T-helper 22 cell (primary cell): ENCODE data around the gene LRP1.

Experiments used
- DNase-seq: peaks from one replicate; pipeline ENCODE4 v3.0.0-alpha.2; 2020; ENCODE audit warnings: low read depth

The LRP1 gene

DNA sequence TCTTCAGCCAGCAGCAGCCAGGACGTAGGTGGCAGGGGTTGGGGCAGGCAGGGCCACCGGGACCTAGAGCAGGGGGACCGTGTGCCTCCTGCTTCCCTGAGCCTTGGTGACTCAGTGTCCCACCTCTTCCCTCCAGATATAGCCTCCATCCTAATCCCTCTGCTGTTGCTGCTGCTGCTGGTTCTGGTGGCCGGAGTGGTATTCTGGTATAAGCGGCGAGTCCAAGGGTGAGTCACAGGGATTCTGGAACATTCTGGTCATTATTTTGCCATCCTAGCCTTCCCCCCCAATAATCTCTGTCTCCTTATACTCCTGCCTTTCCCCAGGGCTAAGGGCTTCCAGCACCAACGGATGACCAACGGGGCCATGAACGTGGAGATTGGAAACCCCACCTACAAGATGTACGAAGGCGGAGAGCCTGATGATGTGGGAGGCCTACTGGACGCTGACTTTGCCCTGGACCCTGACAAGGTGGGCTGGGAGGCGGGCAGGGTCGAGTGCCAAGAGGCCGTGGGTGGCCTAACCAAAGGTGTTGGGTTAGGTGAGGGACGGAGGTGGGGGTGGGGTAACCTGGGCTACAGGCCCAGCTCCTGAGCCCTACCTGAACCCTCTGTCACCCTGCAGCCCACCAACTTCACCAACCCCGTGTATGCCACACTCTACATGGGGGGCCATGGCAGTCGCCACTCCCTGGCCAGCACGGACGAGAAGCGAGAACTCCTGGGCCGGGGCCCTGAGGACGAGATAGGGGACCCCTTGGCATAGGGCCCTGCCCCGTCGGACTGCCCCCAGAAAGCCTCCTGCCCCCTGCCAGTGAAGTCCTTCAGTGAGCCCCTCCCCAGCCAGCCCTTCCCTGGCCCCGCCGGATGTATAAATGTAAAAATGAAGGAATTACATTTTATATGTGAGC, 83.8 kb downstream of the LRP1 start:
- no peak for DNase-seq

DNA sequence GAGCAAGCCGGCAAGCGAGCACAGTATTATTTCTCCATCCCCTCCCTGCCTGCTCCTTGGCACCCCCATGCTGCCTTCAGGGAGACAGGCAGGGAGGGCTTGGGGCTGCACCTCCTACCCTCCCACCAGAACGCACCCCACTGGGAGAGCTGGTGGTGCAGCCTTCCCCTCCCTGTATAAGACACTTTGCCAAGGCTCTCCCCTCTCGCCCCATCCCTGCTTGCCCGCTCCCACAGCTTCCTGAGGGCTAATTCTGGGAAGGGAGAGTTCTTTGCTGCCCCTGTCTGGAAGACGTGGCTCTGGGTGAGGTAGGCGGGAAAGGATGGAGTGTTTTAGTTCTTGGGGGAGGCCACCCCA, 84.4 kb downstream of the LRP1 start:
- DNase-seq = no peak

DNA sequence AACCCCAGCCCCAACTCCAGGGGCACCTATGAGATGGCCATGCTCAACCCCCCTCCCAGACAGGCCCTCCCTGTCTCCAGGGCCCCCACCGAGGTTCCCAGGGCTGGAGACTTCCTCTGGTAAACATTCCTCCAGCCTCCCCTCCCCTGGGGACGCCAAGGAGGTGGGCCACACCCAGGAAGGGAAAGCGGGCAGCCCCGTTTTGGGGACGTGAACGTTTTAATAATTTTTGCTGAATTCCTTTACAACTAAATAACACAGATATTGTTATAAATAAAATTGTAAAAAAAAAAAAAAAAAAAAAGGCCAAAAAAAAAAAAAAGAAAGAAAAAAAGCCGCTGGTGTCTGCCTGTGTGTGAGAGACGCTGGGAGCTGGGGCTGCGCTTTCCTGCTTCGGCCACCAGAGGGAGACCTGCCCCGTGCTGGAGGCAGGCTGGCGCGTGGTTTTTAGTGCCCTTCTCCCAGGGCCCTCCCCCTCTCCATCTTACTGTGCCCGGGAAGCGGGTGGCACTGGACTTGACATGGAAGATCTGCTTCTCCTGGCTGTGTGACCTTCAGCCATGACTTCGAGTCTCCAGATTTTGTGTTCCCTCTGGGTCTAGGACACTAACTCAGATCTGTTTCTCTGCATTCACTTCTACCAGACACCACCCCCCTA, 84.9 kb downstream of the LRP1 start:
- peak; percentile 66 for DNase-seq

DNA sequence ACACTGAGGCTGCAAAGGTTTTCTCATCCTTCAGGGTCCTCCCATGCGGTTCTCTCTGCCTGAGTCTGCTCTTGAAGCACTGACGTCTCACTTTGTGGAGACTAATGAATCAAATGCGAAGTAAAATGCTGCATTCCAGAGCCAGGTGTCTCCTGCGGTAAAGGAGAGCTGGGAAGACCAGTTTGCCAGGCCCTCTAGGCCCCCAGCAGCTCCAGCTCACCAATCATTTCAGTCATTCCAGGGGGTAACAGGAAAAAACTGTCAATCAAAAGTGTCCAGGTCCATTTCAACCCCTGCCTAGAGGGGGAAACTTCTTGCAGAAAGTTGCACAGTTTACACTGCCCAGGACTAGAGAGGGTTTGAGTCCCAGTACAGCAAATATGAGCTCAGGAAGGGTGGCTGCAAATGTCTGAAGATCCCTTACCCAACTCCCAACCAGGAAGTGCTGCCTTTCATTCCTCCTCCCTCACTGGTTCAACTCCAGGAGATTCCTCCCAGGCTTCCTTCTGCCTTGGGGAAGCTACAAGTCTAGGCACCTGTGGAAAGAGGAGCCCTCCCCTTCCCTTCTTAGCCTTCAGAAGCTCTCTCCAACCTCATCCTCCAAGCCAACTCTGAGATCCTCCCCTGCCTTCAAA, 85.6 kb downstream of the LRP1 start:
- no peak for DNase-seq

DNA sequence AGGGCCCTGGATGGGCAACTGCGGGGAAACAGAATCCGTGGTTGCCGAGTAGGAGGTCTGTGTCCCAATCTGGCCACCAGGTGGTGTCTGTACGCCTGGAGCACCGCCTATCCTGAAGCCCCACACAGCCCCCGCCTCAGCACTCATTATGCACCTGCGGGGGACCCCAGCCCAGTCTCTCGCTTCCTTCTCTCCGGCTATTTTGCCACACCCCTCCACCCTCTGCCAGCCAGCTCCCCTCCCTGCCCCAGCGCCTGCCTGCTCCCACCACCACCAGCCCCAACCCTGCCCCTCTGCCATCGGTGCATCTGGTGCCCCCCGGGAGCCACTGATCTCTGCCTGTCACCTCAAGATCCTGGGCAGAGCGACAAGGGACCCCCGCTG, 86.1 kb downstream of the LRP1 start:
- peak; percentile 49 for DNase-seq

DNA sequence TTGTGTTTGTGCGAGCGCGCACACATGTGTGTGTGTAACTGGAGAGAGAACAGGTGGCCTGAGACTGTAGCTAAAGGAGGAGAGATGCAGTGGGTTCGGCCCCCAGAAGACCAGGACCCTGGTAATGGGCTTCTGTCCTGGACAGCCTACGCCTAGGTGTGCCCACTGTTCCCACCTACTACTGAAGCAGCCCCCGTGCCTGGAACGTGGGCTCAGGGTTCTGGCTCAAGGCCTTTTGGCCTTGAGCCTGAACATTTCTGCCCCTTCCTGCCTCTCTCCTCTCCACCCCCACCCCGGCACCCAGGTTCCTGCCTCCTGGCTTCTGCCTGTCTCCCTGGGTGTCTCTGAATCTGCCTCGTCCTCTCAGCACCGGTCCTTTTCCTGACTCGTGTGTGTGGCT, 86.8 kb downstream of the LRP1 start:
- DNase-seq = no peak

DNA sequence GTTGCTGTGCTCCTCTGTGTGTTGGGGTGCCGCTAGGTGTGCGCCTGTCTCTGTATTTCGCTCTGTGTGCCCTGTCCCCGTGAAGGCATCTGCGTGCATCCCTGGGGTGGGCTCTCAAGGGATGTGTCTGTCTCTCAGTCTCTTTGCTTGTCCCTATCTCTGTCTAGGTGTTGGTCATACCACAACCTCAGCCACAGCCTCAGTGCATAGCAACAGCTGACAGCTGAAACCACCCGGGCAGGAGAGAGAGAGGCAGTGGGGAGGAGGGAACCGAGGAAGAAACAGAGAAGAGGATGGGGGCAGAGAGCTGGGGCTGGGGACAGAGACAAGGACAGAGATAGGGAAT, 87.4 kb downstream of the LRP1 start:
- no peak for DNase-seq

DNA sequence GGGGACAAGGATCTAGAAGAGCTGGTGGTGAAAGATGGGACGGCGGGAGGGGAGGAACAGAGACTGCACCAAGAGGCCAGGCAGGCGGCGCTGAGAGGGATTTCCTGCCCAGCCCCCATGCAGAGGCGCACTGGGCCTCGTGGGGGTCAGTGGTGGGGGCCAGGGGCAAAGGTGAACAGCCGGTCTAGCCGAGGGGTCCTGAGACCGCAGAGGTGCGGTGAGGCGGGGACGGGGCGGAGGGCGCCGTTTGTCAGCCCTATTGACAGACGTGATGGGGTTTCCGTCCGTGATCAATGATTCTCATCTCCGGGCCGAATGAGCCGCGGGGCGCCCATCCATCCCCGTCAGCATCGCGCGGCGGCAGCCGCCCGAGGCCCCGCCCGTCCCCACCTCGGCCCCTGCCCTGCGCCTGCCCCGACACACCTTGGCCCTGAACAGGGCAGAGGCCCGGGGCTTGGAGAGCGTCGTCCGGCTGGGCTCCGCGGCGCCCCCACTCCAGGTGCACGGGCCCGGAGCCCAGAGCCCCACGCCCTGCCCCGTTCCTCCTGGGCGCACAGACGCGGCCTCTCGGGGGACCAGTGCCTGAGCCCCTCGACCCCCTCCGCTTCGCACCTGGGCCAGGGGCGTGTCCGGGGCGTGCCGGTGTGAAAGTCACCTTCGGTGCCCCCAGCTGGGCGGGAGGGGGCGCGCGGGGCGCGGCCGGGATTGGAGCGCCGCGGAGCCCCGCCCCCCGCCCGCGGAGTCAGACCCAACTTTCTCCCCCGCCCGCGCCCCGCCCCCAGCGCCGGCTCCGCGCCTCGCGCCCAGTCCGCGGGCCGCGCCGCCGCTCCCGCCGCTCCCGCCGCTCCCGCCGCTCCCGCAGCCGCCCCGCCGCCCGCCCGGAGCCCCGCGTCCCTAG, 88.0 kb downstream of the LRP1 start, which contains the start of gene NXPH4:
Gene NXPH4, plus strand, starts transcription at position 781 of the 898 bp plus-strand sequence. CDS start 176 bp downstream, outside the sequence.
- DNase-seq = peak; percentile 49

DNA sequence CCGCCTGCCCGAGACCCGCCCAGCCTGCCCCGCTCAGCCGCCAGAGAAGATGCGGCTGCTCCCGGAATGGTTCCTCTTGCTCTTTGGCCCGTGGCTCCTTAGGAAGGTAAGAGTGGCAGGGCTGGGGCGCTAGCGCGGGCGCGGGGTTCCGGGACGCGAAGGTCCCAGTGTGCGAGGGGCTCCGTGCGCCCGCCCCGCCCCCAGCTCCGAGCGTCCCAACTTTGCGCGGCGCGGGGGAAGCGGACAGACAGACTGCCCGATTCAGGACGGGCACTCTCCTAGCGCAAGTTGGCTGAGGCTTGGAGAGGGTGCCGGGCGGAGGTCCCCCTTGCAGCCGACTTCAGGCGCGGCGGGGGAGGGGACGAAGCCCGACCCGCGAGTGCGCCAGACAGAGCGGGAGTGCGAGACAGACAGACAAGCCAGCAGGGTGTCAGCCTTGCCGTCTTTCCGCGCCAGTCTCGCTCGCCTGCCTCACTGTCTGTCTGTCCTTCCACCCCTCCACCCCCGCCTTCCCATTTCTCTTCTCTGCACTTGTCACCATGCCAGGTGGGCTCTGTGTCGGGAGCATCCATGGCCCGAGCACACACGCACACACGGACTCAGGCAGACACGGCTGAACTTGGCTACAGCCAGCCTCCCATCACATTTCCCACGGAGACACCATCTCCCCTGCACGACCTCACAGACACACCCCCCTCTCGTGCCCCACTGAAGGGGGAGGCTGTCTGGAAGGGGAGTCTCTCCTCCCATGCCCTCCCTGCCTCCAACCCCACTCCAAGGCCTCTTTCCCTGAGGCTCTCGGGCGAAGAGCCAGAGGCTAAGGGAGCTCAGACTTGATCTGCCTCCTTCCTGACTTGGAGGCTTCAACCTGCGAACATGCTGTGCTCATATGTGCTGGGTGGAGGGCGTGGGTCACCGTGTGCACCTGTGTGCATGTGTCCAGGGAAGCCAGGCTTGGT, 88.9 kb downstream of the LRP1 start:
- no peak for DNase-seq

DNA sequence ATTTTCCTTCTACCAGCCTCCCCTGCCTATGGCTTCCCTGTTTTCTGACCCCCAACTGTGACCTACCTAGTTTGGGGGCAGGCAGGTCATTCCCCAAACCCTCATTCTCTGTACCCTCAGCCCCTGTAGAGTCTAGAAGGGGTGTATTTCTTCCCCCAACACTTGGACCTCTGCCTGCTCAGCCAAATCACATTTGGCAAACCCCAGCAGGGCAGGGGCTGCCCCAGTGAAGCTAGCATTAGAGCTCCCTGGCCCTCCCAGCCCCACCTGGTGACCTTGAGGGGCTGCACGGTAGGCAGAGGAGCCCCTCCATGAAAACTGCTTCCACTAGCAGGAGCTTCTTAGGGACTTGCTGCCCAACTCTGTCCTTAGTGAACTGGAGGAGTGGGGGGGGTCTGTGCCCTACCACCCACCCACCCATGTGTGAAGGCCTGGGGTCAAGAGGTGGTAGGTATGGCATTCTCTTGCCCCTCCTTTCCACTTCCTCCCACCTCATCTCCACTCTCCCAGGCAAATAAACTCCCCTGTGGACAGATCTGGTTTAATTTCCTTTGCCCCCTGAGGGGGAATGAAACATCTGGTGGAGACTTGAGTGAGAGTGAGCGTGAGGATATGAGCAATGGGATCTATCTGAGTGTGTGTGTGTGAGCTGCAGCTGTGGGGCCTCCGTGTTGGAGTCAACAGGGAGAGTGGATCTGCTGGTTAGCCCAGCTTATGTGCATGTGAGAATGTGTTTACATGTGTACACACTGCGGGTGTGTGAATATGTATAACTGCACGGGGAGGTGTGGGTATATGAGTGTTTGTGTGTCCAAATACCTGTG, 90.0 kb downstream of the LRP1 start:
- no peak for DNase-seq

DNA sequence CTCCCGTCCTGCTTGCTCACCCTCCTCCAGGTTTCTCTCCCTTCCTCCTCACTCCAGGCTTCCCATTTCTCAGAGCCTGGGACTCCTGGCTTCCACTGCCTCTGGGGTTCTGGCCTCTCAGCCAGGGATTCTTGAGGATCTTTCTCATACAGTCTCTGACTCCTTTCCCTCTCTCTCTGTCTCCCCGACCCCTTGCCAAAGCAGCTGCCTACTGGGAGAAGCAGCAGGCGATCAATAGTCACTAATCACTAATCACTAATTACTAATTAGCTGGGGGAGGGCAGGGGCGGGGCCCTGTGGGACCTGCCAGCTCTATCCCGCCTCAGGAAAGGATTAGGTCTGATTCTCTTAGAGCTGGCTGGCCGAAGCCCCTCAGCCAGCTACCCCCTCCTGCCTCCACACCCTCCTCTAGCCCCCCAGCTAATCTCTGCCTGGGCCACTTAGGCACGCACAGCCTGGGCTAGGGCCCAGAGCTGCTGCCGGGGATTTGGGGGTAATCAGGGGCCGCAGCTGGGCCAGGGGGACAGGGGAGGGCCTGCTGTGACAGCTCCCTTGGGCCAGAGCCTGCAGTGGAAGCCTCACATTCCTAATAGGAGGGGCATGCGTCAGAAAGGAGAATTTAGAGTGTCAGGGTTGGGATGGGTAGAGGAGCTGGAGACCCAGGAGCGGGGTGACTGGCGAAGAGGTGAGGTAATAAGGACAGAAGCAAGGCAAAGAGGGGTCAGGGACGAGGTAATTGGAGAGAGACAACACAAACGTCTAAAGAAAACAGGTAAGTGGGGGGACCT, 91.1 kb downstream of the LRP1 start:
- DNase-seq = no peak

DNA sequence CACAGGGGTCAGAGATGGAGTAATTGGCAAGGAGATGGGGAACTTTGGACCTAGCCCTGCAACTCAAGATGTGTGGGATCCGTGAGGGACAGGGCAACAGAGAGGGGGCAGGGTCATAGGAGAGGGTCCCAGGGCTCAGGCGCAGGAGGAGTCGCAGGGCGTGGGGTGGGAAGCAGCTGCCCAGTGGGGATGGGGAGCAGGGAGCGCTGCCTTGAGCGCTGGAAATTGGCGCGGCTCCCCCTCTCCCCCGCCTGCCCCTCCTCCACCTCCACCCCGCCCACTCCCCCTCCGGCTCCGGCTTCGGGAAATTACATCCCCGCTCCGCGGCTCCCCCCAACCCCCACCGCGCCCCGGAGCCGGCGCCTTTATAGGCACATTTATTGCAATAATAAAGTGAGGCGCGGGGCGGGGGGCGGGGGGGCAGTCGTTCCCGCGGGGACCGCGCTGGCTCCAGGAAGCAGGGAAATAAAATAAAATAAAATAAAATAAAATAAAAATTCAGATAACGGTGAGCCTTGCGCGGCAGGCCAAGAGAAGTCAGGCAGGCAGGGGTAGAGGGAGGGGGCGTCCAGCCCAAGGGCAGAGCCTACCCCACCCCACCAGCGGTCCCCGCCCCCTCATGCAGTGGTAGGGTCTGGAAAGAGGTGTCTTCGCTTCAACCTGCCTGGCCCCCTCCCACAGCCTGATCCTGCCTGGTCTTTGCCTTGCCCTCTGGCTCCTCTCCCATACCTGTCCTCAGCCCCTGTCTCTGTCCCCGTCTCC, 91.9 kb downstream of the LRP1 start:
- DNase-seq = no peak

DNA sequence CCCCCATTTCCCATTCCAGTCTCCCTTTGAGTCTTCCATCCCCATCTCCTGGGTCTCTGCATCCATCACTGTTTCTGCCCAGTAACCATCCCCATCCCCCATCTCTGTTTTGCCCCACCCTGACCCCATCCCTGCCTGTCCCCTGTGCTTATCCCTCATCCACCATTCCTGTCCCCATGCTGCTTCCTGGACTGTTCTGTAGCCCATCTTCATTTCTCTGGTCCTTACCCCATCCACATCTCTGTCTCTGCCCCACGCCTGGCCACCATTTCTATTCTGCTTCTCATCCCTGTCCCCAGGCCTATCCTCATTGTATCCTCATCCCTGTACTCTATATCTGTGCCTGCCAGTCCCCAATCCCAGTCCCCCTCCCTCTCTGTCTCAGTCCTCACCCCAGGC, 92.5 kb downstream of the LRP1 start:
- DNase-seq = no peak

DNA sequence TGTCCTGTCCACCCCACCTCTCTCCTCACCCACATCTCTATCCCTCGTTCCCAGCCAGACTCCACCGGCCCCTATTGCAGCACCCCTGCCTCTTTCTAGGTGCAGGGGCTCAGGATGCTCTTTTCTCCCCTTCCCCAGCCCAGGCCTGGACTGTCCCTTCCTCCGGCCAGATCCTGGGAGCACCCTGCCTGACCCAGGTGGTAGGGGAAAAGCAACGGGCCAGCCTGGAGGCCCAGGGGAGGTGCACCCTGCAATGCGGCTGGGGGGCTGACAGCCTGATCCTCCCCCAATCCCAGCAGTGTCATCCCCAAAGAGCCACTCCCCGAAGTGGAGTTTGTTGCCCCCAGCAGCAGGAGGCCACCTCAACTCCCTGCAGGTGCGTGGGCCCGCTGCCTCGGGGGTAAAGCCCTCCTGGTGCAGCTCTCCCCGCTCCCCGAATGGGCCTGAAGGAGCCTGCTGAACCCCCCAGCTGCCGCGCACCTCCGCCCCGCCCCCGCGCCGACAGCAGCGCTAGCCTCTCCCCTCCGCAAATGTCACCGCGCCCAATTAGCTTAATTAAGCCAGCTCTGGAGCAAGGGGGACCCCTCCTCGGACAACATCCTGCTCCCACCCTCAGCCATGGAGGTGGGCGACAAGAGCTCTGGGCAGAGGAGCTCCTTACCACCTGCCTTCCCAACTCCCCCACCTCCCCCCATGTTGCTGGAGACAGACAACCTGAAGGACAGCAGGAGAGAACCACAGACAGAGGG, 93.1 kb downstream of the LRP1 start:
- DNase-seq = no peak

DNA sequence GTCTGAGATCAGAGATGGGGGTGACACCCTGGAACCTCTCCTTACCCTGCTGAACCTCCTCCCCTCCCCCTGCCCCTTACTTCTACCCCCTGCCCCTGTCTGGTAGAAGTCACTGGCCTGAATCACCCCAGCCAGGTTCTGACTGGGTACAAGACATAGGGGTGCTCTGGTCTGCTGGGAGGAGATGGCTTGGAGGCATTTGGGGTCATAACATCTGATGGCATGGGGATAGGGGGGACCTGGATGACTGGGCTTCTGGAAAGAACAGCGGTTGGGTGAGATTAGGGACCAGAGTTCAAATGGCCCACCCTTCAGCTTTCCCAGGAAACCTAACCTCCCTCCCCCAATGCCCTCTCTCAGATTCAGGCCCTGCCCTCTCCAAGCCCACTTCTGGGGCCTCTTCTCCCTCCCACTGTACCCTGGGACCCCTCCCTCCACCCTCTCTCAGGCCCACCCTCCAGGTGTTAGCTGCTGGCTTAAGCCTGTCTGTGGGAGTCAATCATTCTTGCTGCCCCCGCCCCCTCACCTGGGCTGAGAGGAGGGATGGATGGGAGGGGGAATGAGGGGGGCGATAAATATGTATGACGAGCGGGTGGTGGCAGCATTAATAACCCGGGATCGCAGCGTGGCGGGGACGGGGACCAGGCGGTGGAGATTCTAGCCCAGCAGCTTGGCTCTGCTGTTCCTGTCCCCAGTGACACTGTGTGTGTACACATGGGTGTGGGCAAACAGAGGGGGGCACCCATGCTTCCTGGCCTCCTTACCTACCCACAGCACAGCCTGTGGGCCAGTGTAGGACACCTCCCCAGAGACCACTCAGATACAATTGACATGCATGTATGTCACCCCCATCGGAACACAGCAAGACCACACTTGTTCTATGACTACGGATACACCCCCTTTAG, 94.3 kb downstream of the LRP1 start:
- no peak for DNase-seq
